GM06990 (cell line): ENCODE data around the gene PIGN.

Experiments used
- DNase-seq: peaks from one replicate; pipeline ENCODE4 v3.0.0-alpha.2; 2011; ENCODE audit not compliant: insufficient read length; ENCODE audit errors: extremely low read depth
- H3K27me3 ChIP-seq: replicated peaks from 2 replicates; pipeline ENCODE4 v1.6.0; 2011; ENCODE audit warnings: low read length; ENCODE audit not compliant: control insufficient read depth, insufficient read depth
- H3K36me3 ChIP-seq: 2 replicates; pipeline ENCODE4 v1.5.1; 2011; ENCODE audit warnings: low read length; ENCODE audit not compliant: control insufficient read depth, insufficient read depth
- H3K4me3 ChIP-seq: replicated peaks from 2 replicates; pipeline ENCODE4 v1.5.1; 2011; ENCODE audit warnings: low read depth, mild to moderate bottlenecking, control low read depth, low read length
- TF ChIP-seq, protein P1 (sequence below): IDR thresholded peaks from 2 replicates; pipeline ENCODE4 v1.5.1; 2011; ENCODE audit warnings: low read length, control low read depth, mild to moderate bottlenecking, inconsistent platforms; ENCODE audit not compliant: insufficient read depth, poor library complexity, severe bottlenecking

Gene PIGN

DNA sequence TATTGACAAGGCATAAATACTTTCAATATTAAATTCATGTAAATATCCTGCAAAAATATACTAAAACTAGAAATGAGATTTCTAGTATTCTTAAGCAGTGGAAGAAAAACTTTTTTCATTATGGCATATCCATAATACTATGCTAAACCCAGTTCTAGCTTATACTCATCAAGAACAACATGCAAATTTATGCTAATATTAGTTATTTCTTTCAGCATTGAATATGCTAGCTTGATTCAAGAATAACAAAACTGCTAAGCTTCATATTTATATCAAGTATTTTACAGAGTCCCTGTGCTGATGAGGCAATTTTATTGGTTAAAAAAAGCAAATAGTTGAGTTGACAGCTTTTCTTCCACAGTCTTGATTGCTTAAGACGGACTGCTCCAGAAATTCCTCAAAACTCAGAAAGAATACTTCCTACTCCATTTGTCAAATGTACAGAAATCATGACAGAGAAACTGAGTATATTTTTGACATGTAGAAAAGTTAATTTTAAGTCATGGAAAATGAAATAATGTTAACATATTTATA, 105.0 kb downstream of the PIGN start:
- no peaks in the 10 kb centered on the region for H3K36me3 ChIP-seq
- H3K4me3 ChIP-seq, result no peak overlapping the region
- no peaks in the 10 kb centered on the region for H3K27me3 ChIP-seq
- no peak for DNase-seq
- TF ChIP-seq, protein P1, sequence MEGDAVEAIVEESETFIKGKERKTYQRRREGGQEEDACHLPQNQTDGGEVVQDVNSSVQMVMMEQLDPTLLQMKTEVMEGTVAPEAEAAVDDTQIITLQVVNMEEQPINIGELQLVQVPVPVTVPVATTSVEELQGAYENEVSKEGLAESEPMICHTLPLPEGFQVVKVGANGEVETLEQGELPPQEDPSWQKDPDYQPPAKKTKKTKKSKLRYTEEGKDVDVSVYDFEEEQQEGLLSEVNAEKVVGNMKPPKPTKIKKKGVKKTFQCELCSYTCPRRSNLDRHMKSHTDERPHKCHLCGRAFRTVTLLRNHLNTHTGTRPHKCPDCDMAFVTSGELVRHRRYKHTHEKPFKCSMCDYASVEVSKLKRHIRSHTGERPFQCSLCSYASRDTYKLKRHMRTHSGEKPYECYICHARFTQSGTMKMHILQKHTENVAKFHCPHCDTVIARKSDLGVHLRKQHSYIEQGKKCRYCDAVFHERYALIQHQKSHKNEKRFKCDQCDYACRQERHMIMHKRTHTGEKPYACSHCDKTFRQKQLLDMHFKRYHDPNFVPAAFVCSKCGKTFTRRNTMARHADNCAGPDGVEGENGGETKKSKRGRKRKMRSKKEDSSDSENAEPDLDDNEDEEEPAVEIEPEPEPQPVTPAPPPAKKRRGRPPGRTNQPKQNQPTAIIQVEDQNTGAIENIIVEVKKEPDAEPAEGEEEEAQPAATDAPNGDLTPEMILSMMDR, result no peak

DNA sequence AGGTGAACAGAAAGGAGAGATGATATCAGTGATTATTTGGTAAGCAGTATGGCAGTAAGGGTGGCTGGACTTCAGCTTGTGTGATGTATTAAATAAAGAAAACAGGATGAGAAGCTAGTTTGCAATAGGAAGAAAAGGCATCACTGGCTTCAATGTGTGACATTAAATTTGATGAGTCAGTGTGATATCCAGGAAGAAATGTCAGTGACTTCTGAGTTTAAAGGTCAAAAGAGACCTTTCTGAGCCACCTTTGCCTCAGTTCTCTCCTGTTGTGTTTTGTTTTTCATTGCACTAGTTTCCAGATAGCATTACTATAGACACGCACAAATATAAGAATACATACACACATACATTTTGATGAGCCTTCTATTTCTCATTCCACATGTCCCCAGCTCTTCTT, 105.6 kb downstream of the PIGN start:
- H3K4me3 ChIP-seq, result no peak overlapping the region
- DNase-seq, result no peak
- H3K27me3 ChIP-seq, result no peaks in the 10 kb centered on the region
- H3K36me3 ChIP-seq, result no peaks in the 10 kb centered on the region
- TF ChIP-seq, protein P1, result no peak

DNA sequence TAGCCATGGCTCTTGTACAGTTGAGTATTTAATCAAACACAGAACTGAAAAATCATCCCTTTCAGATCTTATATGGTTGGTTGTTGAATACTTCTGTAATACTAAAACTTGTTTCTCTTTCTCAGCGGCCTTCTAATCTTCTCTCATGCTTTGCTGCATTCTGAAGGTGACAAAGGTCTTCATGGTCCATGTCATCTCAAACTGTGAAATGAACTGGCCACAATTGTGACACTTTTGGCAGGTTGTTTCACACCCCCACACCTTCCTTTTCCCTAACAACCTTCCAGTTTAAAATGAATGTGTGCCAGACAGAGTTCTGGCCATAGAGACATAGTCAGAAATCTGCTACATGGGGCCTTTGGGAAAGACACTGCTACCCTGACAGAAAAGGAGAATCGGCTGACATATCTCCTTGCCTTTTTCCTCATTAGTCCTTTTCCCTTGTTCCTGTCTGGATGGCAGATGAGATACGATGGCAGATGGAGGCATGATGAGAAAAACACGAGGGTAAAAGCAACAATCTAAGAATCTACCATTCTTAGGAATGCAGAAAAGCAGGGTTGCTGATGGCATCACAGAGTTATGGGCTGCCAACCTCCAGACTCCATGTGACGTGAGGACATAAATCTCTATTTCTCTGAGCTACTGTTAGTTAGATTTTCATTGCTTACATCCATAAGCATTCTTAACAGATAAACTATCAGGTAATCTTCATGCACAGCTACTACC, 106.5 kb downstream of the PIGN start:
- no peak for DNase-seq
- TF ChIP-seq, protein P1, result no peak
- no peaks in the 10 kb centered on the region for H3K27me3 ChIP-seq
- no peak overlapping the region for H3K4me3 ChIP-seq
- H3K36me3 ChIP-seq, result no peaks in the 10 kb centered on the region

DNA sequence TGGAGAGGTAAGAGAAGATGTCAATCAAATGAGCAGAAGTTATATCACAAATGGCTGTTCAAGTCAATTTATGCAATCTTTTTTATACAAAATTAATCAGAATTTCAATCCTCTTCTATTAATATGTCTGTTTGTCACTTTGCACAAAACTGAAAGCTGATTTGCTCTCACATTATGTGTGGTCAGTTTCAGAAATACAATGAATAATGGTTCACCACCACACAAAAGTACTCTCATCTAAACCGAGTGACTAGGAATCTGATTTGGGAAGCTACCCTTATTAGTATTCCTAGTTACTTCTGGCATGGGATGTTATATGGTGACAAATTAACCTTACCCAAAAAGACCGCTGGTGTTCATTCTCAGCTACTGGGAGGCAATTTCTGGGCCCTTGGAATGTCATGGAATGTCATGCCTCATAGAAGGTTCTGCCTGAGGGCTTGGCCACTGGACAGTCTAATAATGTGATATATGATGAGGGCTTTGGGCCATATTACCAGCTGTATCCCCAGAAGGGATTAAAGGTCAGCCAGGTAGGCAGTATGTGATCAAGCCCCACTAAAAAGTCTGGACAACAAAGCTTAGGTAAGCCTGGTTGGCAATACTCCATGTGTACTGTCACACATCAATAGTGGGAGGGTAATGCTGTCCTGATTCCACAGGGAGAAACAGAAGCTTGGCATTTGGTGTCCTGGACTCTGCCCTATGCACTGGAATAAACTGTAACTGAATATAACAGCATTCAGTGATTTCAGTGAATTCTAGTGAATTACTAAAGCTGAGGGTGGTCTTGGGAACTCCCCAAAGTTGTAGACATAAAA, 113.2 kb downstream of the PIGN start:
- Histone ChIP-seq H3K36me3 (no peaks in the 10 kb centered on the region), H3K27me3 (no peaks in the 10 kb centered on the region), H3K4me3 (no peak overlapping the region)
- no peak for DNase-seq
- TF ChIP-seq, protein P1, result no peak

DNA sequence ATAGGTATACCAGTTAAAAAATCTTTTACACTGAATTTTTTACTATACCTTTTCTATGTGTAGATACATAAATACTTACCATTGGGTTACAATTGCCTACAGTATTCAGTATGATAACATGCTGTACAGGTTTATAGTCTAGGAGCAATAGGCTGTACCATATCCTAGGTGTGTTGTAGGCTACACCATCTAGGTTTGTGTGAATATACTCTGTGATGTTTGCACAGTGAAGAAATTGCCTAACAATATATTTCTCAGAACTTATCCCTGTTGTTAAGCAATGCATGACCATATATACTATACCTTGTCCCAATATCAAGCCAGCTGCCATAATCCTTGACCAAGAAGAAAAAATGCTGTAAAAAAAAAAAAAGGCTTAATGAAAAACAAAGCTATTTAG, 114.5 kb downstream of the PIGN start:
- TF ChIP-seq, protein P1, result no peak

More for the DNA sequence above, 114.5 kb downstream of the PIGN start:
- H3K27me3 ChIP-seq, result no peaks in the 10 kb centered on the region
- no peak for DNase-seq
- no peaks in the 10 kb centered on the region for H3K36me3 ChIP-seq
- H3K4me3 ChIP-seq, result no peak overlapping the region
